Esophagus muscularis mucosa (tissue), 4 donors: ENCODE data around the gene MELTF.

Experiments
- CTCF ChIP-seq, 3 experiments: fragments of 200-600 bp in 2 of 3; fragments of 450-650 bp in 1 of 3; sonication (generic) in 2 of 3; IDR thresholded peaks; one replicate each; pipeline ENCODE4 v1.5.1; 2017 to 2019; ENCODE audit warnings: antibody characterized with exemption in 3 of 3, mild to moderate bottlenecking in 2 of 3, moderate library complexity in 1 of 3
- EP300 ChIP-seq: sonication (generic); formaldehyde crosslinking; IDR thresholded peaks from one replicate; pipeline ENCODE4 v1.6.1; 2017; ENCODE audit warnings: antibody characterized with exemption
- POLR2A ChIP-seq: fragments of 450-650 bp; IDR thresholded peaks from one replicate; pipeline ENCODE4 v1.6.1; 2017; ENCODE audit warnings: antibody characterized with exemption, moderate library complexity, mild to moderate bottlenecking, low read depth
- POLR2AphosphoS5 ChIP-seq, 2 donors: sonication (generic); formaldehyde crosslinking; IDR thresholded peaks; one replicate each; pipeline ENCODE4 v1.6.1; 2017; ENCODE audit warnings: antibody characterized with exemption in 2 of 2

DNA sequence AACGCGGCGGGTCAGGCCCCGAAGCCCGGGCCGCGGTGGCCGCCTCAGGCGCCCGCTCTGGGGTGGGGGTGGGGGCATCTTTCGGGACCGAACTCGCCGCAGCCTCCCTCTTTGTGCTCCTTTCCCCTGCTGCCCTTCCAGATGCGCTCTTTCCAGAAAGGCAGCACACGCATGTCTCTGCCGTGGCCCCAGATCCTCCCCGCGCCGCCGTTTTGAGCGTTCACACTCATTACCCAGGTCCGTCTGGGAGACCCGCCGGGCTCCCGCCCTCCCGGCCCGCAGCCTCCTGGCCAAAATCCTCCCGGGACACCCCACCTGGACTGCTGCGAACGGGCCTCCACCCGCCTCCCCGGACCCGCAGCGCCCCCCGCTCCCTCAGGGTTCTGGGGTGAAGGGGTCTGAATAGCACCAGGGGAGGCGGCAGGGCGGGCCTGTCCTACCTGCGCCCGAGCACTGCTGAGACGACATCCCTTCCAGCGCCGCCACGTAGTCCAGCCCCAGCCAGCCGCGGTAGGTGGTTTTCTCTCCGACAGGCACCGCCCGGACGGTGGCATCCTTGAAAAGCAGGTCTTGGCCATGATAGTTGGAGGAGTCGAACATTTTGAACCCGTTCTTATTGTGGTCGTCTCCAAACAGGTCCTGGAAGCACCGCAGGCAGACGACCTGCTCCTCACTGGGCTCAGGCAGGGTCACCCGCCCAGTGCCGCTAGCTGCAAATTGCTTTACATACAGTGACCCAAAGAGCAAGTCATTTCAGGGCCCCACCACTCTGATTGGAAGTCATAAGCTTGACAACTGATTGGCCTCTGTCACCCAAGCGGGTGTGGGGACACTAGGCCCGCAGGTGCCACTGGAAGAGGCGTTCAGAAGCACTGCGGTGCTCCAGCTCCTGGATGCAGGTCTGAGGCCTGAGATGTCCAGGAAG, 25.9 kb downstream of the MELTF start:
- TF ChIP-seq CTCF (IDR thresholded peaks at IDR 0.05) = no peak
- TF ChIP-seq EP300 = no peak
- no peak for TF ChIP-seq POLR2AphosphoS5 (IDR thresholded peaks at IDR 0.05)
- TF ChIP-seq POLR2A = no peak
